Upper lobe of right lung (tissue), 1 donor: Measurements from ENCODE around the gene TDRD10. TPM values are rescaled to one million over a fixed set of nuclear protein-coding genes. Genes with fewer than 3 reads are reported as not detected.
A peak's percentile ranks its signal among the peaks of the same experiment; 100 is the strongest.

Experiments
- ATAC-seq: fragments of 200-7000 bp; cut with Tn5 transposase; one replicate; pipeline ENCODE4 v1.9.1; 2020; ENCODE audit warnings: mild to moderate bottlenecking, moderate library complexity
- DNase-seq: peaks from one replicate; pipeline ENCODE4 v3.0.0-alpha.2; 2020
- H3K27ac ChIP-seq: fragments of 200-600 bp; one replicate; pipeline ENCODE4 v1.8.0; 2022
- H3K27me3 ChIP-seq: fragments of 200-600 bp; one replicate; pipeline ENCODE4 v1.8.0; 2022; ENCODE audit warnings: mild to moderate bottlenecking
- H3K36me3 ChIP-seq: fragments of 200-600 bp; one replicate; pipeline ENCODE4 v1.8.0; 2022
- H3K4me1 ChIP-seq: fragments of 200-600 bp; one replicate; pipeline ENCODE4 v1.8.0; 2022
- H3K4me3 ChIP-seq: fragments of 200-600 bp; one replicate; pipeline ENCODE4 v1.8.0; 2022; ENCODE audit warnings: mild to moderate bottlenecking
- H3K9me3 ChIP-seq: fragments of 200-600 bp; one replicate; pipeline ENCODE4 v1.8.0; 2022
- intact Hi-C: fragments of 100-400 bp; cut with DNase I; formaldehyde crosslinking; loops from one replicate; pipeline ENCODE4 v1.11.0; 2022
- total RNA-seq: library from RNA; stranded (reverse); fragmentation: NEBNext Ultra II Directional; extraction: Animal tissue kit (Norgen Biotek cat#: 25700); gene quantifications from one replicate; pipeline ENCODE4 v1.2.1, GENCODE V29; 2021
- TF ChIP-seq, protein P1 (sequence below): fragments of 200-600 bp; IDR thresholded peaks from one replicate; pipeline ENCODE4 v1.8.0; 2022; ENCODE audit warnings: antibody characterized with exemption
- donor health status: DM: no; HTN: yes; CAD: no; lungs with severe emphysema.

TDRD10 gene
- total RNA-seq, 1 donor from 2014 or later: 21.7 TPM

DNA sequence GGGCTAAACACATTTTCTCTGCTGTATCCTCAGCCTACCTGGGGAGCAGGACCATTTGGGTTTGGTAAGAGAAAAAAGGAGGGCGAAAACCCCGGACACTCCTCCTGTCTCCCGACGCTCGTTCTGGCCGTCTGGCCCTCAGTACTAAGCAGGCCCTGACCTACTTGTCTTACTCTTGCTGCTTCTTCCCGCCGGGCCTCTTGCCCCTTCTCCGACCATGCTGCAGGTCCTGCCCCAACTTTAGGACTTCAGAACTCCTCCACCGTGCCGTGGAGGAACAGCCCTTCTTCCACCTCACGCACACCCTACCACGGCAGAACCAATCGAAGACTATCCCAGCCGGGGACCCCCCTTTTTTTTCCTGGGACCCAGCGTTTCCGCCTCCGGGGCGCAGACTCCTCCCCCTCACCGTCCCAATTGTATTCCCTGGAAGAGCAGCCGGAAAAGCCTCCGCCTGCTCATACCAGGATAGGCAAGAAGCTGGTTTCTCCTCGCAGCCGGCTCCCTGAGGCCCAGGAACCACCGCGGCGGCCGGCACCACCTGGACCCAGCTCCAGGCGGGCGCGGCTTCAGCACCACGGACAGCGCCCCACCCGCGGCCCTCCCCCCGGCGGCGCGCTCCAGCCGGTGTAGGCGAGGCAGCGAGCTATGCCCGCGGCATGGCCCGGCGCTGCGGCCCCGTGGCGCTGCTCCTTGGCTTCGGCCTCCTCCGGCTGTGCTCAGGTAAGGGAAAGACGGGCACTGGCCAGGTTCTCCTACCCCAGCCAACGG, 65.6 kb downstream of the TDRD10 start, which contains the start of gene CHRNB2:
Gene CHRNB2 (plus strand): TSS at position 393 of the 771 bp plus-strand sequence. CDS start 267 bp downstream, at position 660.
- Histone ChIP-seq H3K36me3 (no peaks in the 10 kb centered on the region), H3K27ac (no peak within 1 kb of the TSS), H3K27me3 (peaks cover 11% of the 10 kb centered on the region), H3K9me3 (no peaks in the 10 kb centered on the region), H3K4me1 (no peaks in the 10 kb centered on the region), H3K4me3 (no peak within 1 kb of the TSS)
- ATAC-seq: peak; percentile 97
- DNase-seq: peak; percentile 84
- TF ChIP-seq, protein P1, sequence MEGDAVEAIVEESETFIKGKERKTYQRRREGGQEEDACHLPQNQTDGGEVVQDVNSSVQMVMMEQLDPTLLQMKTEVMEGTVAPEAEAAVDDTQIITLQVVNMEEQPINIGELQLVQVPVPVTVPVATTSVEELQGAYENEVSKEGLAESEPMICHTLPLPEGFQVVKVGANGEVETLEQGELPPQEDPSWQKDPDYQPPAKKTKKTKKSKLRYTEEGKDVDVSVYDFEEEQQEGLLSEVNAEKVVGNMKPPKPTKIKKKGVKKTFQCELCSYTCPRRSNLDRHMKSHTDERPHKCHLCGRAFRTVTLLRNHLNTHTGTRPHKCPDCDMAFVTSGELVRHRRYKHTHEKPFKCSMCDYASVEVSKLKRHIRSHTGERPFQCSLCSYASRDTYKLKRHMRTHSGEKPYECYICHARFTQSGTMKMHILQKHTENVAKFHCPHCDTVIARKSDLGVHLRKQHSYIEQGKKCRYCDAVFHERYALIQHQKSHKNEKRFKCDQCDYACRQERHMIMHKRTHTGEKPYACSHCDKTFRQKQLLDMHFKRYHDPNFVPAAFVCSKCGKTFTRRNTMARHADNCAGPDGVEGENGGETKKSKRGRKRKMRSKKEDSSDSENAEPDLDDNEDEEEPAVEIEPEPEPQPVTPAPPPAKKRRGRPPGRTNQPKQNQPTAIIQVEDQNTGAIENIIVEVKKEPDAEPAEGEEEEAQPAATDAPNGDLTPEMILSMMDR: no peak
- intact Hi-C loops: loop anchor here (10.0 kb wide), 1 partner anchor 307 kb away; the partner anchor contains the start of gene KCNN3

DNA sequence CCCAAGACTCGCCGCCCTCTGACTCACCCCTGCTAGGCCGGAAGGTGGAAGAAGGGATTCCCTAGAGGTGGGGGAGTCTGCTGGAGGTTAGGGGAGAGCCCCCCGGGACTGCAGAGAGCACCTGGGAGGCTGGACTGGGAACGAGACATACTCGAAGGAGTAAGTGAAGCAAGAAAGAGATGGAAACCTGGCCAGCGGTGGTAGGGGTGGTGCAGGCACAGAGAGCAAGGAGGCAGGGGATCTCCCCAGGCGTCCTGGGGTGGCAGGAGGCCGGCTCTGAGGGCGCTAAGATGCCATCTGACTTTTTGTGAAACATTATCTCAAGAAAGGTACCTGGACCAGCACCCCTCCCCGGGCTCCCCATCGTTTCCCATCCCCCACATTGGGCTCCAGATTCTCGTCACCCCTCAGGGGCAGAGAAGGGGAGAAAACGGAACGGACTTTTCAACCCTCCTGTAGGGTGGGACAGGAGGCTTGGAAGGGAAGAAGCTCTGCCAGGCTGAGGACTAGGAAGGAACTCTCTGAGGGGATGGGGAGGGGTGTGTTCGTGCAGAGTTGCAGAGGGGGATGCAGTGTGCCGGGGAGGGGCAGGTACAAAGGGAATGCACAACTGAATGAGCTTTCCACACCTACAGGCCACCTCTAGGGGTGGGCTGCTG, 66.3 kb downstream of the TDRD10 start:
- no peaks in the 10 kb centered on the region for H3K4me1 ChIP-seq
- H3K27ac ChIP-seq: no peak overlapping the region
- H3K4me3 ChIP-seq: no peak overlapping the region
- TF ChIP-seq, protein P1: no peak
- H3K36me3 ChIP-seq: no peaks in the 10 kb centered on the region
- DNase-seq (no peak), ATAC-seq (no peak)
- peaks cover 11% of the 10 kb centered on the region for H3K27me3 ChIP-seq
- H3K9me3 ChIP-seq: no peaks in the 10 kb centered on the region
- intact Hi-C loops: loop anchor here (10.0 kb wide), 1 partner anchor 307 kb away; the partner anchor contains the start of gene KCNN3

DNA sequence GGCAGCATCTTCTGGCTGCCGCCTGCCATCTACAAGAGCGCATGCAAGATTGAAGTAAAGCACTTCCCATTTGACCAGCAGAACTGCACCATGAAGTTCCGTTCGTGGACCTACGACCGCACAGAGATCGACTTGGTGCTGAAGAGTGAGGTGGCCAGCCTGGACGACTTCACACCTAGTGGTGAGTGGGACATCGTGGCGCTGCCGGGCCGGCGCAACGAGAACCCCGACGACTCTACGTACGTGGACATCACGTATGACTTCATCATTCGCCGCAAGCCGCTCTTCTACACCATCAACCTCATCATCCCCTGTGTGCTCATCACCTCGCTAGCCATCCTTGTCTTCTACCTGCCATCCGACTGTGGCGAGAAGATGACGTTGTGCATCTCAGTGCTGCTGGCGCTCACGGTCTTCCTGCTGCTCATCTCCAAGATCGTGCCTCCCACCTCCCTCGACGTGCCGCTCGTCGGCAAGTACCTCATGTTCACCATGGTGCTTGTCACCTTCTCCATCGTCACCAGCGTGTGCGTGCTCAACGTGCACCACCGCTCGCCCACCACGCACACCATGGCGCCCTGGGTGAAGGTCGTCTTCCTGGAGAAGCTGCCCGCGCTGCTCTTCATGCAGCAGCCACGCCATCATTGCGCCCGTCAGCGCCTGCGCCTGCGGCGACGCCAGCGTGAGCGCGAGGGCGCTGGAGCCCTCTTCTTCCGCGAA, 69.4 kb downstream of the TDRD10 start:
- Histone ChIP-seq H3K27me3 (peaks cover 11% of the 10 kb centered on the region), H3K4me1 (no peaks in the 10 kb centered on the region), H3K27ac (no peak overlapping the region), H3K36me3 (no peaks in the 10 kb centered on the region), H3K4me3 (no peak overlapping the region), H3K9me3 (no peaks in the 10 kb centered on the region)
- TF ChIP-seq, protein P1: no peak
- ATAC-seq (no peak), DNase-seq (no peak)
- intact Hi-C loops: no loop called here

- H3K27ac ChIP-seq: no peak overlapping the region
- intact Hi-C loops: no loop called here
- no peaks in the 10 kb centered on the region for H3K4me1 ChIP-seq
- no peak overlapping the region for H3K4me3 ChIP-seq
- ATAC-seq (no peak), DNase-seq (no peak)
- no peaks in the 10 kb centered on the region for H3K9me3 ChIP-seq
- TF ChIP-seq, protein P1: no peak
- H3K36me3 ChIP-seq: no peaks in the 10 kb centered on the region
- peaks cover 8% of the 10 kb centered on the region for H3K27me3 ChIP-seq
Observed at GRCh38 chr1:154571964-154572288, 69.9 kb downstream of the TDRD10 start.

DNA sequence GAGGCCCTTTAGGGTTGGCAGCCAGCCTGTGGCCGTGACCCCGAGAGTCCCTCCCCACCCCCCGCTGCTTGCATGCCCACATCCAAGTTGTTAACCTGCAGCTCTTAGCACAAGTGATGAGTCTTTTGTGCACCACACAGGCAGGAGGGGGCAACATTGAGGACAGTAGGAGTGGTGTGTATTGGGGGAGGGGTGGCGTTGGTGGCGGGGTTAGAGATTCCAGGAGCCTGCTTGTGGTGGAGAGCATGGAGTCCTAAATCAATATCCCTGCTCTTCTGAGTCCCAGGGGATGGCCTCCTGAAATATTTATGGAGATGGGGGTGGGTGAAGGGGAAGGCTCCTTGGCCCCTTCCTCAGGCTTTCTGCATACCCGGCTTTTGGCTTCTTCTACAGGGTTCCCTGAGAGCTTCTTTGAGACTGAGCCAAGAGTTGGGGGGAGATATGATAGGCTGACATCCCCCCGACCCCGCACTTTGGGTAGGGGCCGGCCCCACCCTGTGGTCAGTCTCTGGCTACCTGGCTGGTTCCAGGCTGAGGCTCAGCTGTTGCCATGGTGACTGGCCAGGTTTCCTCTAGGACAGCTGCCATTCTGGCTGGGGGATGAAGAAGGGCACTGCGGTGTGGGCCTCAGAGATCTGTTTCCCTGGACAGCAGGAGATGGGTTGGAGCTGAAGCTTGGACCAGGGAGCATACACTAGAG, 70.6 kb downstream of the TDRD10 start:
- TF ChIP-seq, protein P1: no peak
- Histone ChIP-seq H3K4me1 (peaks cover 2% of the 10 kb centered on the region), H3K9me3 (no peaks in the 10 kb centered on the region), H3K27ac (no peak overlapping the region), H3K4me3 (no peak overlapping the region), H3K36me3 (no peaks in the 10 kb centered on the region), H3K27me3 (peaks cover under 1% of the 10 kb centered on the region)
- DNase-seq: no peak
- ATAC-seq: no peak
- intact Hi-C loops: no loop called here
